ENCODE data around the gene MBNL1.

The MBNL1 gene

GRCh38 chr3:152486364-152486763 is 217.6 kb downstream of the MBNL1 start:
- no peaks in the 10 kb centered on the region for H3K79me2 ChIP-seq (ENCODE audit: low read length)
- H3K9me3 ChIP-seq (replicated peaks; ENCODE audit: insufficient read depth, low read length) = no peaks in the 10 kb centered on the region
- H4K20me1 ChIP-seq (ENCODE audit: insufficient read depth, low read length) = no peaks in the 10 kb centered on the region
- peaks cover 3% of the 10 kb centered on the region; the same call in 1 of the 2 replicates for H3K4me1 ChIP-seq (ENCODE audit: low read length)
- no peak for TF ChIP-seq EZH2phosphoT487 (IDR thresholded peaks at IDR 0.05; ENCODE audit: low read length)
- TF ChIP-seq, protein P1, sequence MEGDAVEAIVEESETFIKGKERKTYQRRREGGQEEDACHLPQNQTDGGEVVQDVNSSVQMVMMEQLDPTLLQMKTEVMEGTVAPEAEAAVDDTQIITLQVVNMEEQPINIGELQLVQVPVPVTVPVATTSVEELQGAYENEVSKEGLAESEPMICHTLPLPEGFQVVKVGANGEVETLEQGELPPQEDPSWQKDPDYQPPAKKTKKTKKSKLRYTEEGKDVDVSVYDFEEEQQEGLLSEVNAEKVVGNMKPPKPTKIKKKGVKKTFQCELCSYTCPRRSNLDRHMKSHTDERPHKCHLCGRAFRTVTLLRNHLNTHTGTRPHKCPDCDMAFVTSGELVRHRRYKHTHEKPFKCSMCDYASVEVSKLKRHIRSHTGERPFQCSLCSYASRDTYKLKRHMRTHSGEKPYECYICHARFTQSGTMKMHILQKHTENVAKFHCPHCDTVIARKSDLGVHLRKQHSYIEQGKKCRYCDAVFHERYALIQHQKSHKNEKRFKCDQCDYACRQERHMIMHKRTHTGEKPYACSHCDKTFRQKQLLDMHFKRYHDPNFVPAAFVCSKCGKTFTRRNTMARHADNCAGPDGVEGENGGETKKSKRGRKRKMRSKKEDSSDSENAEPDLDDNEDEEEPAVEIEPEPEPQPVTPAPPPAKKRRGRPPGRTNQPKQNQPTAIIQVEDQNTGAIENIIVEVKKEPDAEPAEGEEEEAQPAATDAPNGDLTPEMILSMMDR (IDR thresholded peaks at IDR 0.05; ENCODE audit: low read length) = no peak
- no peak for TF ChIP-seq EZH2 (optimal IDR thresholded peaks at IDR 0.05; ENCODE audit: low read depth, low read length)
- H3K27me3 ChIP-seq (replicated peaks; ENCODE audit: insufficient read depth, low read length) = no peaks in the 10 kb centered on the region
- DNase-seq = no peak
- H3K9me2 ChIP-seq (replicated peaks; ENCODE audit: insufficient read depth, low read length) = no peaks in the 10 kb centered on the region
- no peak overlapping the region for H2AFZ ChIP-seq (ENCODE audit: low read length)
- H3K9ac ChIP-seq (ENCODE audit: low read length) = no peak overlapping the region
- no peak overlapping the region for H3K4me2 ChIP-seq (ENCODE audit: low read depth, low read length)
- H3K27ac ChIP-seq (ENCODE audit: low read length) = no peak overlapping the region
- H3F3A ChIP-seq (ENCODE audit: insufficient read depth, low read length) = no peaks in the 10 kb centered on the region
- no peak overlapping the region for H3K4me3 ChIP-seq (ENCODE audit: low read length)
- H3K36me3 ChIP-seq (replicated peaks; ENCODE audit: insufficient read depth, low read length) = no peaks in the 10 kb centered on the region; the same call in 1 of the 2 replicates

- Histone ChIP-seq H3K9me3 (replicated peaks; ENCODE audit: insufficient read depth, low read length) (no peaks in the 10 kb centered on the region), H3F3A (ENCODE audit: insufficient read depth, low read length) (no peaks in the 10 kb centered on the region), H3K27me3 (replicated peaks; ENCODE audit: insufficient read depth, low read length) (no peaks in the 10 kb centered on the region), H3K36me3 (replicated peaks; ENCODE audit: insufficient read depth, low read length) (no peaks in the 10 kb centered on the region; the same call in 1 of the 2 replicates), H3K4me2 (ENCODE audit: low read depth, low read length) (no peak overlapping the region), H2AFZ (ENCODE audit: low read length) (no peak overlapping the region), H3K9me2 (replicated peaks; ENCODE audit: insufficient read depth, low read length) (no peaks in the 10 kb centered on the region), H4K20me1 (ENCODE audit: insufficient read depth, low read length) (no peaks in the 10 kb centered on the region), H3K9ac (ENCODE audit: low read length) (no peak overlapping the region), H3K4me1 (ENCODE audit: low read length) (no peaks in the 10 kb centered on the region), H3K4me3 (ENCODE audit: low read length) (no peak overlapping the region), H3K27ac (ENCODE audit: low read length) (no peak overlapping the region), H3K79me2 (ENCODE audit: low read length) (no peaks in the 10 kb centered on the region)
- TF ChIP-seq, protein P1 (IDR thresholded peaks at IDR 0.05; ENCODE audit: low read length) = no peak
- TF ChIP-seq EZH2 (optimal IDR thresholded peaks at IDR 0.05; ENCODE audit: low read depth, low read length) (no peak), EZH2phosphoT487 (IDR thresholded peaks at IDR 0.05; ENCODE audit: low read length) (no peak)
- DNase-seq = no peak
These were observed 219.7 kb downstream of the MBNL1 start for GRCh38 chr3:152488449-152488848.

GRCh38 chr3:152491922-152492321 is 223.2 kb downstream of the MBNL1 start:
- Histone ChIP-seq H3K4me3 (ENCODE audit: low read length) (no peak overlapping the region), H2AFZ (ENCODE audit: low read length) (no peak overlapping the region), H3K27ac (ENCODE audit: low read length) (no peak overlapping the region), H3K4me1 (ENCODE audit: low read length) (no peaks in the 10 kb centered on the region), H3K27me3 (replicated peaks; ENCODE audit: insufficient read depth, low read length) (no peaks in the 10 kb centered on the region), H3K9me2 (replicated peaks; ENCODE audit: insufficient read depth, low read length) (no peaks in the 10 kb centered on the region), H4K20me1 (ENCODE audit: insufficient read depth, low read length) (no peaks in the 10 kb centered on the region), H3K4me2 (ENCODE audit: low read depth, low read length) (no peak overlapping the region), H3K9me3 (replicated peaks; ENCODE audit: insufficient read depth, low read length) (no peaks in the 10 kb centered on the region), H3K79me2 (ENCODE audit: low read length) (no peaks in the 10 kb centered on the region), H3F3A (ENCODE audit: insufficient read depth, low read length) (no peaks in the 10 kb centered on the region), H3K36me3 (replicated peaks; ENCODE audit: insufficient read depth, low read length) (no peaks in the 10 kb centered on the region), H3K9ac (ENCODE audit: low read length) (no peak overlapping the region)
- TF ChIP-seq EZH2phosphoT487 (IDR thresholded peaks at IDR 0.05; ENCODE audit: low read length) (no peak), EZH2 (optimal IDR thresholded peaks at IDR 0.05; ENCODE audit: low read depth, low read length) (no peak)
- TF ChIP-seq, protein P1 (IDR thresholded peaks at IDR 0.05; ENCODE audit: low read length) = no peak
- no peak for DNase-seq
